HG03039 (cell line): Measurements from ENCODE around the gene LTB.
A peak's percentile ranks its signal among the peaks of the same experiment; 100 is the strongest.

Source experiments
- ATAC-seq: cut with Tn5 transposase; IDR thresholded peaks from one replicate; pipeline ENCODE4 v1.9.1; 2021; ENCODE audit warnings: mild to moderate bottlenecking, moderate library complexity; ENCODE audit not compliant: unreplicated experiment

The LTB gene

DNA sequence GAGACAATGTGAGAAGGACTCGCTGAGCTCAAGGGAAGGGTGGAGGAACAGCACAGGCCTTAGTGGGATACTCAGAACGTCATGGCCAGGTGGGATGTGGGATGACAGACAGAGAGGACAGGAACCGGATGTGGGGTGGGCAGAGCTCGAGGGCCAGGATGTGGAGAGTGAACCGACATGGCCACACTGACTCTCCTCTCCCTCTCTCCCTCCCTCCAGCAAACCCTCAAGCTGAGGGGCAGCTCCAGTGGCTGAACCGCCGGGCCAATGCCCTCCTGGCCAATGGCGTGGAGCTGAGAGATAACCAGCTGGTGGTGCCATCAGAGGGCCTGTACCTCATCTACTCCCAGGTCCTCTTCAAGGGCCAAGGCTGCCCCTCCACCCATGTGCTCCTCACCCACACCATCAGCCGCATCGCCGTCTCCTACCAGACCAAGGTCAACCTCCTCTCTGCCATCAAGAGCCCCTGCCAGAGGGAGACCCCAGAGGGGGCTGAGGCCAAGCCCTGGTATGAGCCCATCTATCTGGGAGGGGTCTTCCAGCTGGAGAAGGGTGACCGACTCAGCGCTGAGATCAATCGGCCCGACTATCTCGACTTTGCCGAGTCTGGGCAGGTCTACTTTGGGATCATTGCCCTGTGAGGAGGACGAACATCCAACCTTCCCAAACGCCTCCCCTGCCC, 5.2 kb downstream of the LTB start:
- no peak for ATAC-seq

DNA sequence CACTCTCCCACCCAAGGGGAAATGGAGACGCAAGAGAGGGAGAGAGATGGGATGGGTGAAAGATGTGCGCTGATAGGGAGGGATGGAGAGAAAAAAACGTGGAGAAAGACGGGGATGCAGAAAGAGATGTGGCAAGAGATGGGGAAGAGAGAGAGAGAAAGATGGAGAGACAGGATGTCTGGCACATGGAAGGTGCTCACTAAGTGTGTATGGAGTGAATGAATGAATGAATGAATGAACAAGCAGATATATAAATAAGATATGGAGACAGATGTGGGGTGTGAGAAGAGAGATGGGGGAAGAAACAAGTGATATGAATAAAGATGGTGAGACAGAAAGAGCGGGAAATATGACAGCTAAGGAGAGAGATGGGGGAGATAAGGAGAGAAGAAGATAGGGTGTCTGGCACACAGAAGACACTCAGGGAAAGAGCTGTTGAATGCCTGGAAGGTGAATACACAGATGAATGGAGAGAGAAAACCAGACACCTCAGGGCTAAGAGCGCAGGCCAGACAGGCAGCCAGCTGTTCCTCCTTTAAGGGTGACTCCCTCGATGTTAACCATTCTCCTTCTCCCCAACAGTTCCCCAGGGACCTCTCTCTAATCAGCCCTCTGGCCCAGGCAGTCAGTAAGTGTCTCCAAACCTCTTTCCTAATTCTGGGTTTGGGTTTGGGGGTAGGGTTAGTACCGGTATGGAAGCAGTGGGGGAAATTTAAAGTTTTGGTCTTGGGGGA, 6.1 kb downstream of the LTB start:
- ATAC-seq: no peak

DNA sequence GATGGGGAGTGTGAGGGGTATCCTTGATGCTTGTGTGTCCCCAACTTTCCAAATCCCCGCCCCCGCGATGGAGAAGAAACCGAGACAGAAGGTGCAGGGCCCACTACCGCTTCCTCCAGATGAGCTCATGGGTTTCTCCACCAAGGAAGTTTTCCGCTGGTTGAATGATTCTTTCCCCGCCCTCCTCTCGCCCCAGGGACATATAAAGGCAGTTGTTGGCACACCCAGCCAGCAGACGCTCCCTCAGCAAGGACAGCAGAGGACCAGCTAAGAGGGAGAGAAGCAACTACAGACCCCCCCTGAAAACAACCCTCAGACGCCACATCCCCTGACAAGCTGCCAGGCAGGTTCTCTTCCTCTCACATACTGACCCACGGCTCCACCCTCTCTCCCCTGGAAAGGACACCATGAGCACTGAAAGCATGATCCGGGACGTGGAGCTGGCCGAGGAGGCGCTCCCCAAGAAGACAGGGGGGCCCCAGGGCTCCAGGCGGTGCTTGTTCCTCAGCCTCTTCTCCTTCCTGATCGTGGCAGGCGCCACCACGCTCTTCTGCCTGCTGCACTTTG, 6.8 kb downstream of the LTB start, which contains the start of gene TNF:
TNF (plus strand) TSS at position 231 of the 567 bp plus-strand sequence; CDS start at position 408, 177 bp downstream.
- no peak for ATAC-seq

DNA sequence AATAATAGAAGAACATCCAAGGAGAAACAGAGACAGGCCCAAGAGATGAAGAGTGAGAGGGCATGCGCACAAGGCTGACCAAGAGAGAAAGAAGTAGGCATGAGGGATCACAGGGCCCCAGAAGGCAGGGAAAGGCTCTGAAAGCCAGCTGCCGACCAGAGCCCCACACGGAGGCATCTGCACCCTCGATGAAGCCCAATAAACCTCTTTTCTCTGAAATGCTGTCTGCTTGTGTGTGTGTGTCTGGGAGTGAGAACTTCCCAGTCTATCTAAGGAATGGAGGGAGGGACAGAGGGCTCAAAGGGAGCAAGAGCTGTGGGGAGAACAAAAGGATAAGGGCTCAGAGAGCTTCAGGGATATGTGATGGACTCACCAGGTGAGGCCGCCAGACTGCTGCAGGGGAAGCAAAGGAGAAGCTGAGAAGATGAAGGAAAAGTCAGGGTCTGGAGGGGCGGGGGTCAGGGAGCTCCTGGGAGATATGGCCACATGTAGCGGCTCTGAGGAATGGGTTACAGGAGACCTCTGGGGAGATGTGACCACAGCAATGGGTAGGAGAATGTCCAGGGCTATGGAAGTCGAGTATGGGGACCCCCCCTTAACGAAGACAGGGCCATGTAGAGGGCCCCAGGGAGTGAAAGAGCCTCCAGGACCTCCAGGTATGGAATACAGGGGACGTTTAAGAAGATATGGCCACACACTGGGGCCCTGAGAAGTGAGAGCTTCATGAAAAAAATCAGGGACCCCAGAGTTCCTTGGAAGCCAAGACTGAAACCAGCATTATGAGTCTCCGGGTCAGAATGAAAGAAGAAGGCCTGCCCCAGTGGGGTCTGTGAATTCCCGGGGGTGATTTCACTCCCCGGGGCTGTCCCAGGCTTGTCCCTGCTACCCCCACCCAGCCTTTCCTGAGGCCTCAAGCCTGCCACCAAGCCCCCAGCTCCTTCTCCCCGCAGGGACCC, 7.8 kb downstream of the LTB start:
- ATAC-seq: no peak

DNA sequence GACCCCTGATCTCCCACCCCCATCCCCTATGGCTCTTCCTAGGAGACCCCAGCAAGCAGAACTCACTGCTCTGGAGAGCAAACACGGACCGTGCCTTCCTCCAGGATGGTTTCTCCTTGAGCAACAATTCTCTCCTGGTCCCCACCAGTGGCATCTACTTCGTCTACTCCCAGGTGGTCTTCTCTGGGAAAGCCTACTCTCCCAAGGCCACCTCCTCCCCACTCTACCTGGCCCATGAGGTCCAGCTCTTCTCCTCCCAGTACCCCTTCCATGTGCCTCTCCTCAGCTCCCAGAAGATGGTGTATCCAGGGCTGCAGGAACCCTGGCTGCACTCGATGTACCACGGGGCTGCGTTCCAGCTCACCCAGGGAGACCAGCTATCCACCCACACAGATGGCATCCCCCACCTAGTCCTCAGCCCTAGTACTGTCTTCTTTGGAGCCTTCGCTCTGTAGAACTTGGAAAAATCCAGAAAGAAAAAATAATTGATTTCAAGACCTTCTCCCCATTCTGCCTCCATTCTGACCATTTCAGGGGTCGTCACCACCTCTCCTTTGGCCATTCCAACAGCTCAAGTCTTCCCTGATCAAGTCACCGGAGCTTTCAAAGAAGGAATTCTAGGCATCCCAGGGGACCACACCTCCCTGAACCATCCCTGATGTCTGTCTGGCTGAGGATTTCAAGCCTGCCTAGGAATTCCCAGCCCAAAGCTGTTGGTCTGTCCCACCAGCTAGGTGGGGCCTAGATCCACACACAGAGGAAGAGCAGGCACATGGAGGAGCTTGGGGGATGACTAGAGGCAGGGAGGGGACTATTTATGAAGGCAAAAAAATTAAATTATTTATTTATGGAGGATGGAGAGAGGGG, 8.8 kb downstream of the LTB start:
- no peak for ATAC-seq

DNA sequence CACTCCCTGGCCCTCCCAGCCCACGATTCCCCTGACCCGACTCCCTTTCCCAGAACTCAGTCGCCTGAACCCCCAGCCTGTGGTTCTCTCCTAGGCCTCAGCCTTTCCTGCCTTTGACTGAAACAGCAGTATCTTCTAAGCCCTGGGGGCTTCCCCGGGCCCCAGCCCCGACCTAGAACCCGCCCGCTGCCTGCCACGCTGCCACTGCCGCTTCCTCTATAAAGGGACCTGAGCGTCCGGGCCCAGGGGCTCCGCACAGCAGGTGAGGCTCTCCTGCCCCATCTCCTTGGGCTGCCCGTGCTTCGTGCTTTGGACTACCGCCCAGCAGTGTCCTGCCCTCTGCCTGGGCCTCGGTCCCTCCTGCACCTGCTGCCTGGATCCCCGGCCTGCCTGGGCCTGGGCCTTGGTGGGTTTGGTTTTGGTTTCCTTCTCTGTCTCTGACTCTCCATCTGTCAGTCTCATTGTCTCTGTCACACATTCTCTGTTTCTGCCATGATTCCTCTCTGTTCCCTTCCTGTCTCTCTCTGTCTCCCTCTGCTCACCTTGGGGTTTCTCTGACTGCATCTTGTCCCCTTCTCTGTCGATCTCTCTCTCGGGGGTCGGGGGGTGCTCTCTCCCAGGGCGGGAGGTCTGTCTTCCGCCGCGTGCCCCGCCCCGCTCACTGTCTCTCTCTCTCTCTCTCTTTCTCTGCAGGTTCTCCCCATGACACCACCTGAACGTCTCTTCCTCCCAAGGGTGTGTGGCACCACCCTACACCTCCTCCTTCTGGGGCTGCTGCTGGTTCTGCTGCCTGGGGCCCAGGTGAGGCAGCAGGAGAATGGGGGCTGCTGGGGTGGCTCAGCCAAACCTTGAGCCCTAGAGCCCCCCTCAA, 9.9 kb downstream of the LTB start, which contains the start of gene LTA:
LTA (plus strand) TSS at position 249 of the 871 bp plus-strand sequence; CDS start at position 703, 454 bp downstream.
- ATAC-seq: peak; percentile 28

DNA sequence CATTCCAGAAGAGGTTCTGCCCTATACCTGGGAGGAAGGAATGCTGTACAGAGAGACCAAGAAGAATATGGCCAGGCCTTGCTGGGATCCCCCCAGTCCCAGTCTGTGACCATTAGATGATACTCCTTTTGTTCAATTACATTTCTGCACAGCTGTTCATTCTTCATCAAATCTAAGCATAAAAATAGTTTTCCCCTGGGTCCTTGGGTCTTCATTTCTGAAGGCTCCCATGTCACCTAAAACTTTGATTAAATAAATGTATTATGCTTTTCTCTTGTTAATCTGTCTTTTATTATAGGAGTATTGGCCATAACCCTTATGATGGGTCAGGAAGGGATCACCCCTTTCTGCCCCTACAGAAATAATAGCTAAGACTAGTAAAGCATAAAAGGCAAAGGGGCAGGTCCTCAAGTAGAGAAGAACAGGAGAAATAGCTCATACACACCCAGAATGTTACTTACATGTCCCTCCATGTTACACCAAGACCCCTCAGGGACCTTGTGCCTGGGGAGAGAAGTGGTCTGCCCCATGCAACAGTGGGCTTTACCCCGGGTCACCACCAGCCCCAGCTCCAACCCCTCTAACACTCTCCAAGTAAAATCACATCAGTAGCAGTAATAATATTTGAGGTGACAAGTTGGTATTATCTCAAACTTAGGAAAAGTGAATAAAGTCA, 12.2 kb downstream of the LTB start:
- ATAC-seq: no peak

DNA sequence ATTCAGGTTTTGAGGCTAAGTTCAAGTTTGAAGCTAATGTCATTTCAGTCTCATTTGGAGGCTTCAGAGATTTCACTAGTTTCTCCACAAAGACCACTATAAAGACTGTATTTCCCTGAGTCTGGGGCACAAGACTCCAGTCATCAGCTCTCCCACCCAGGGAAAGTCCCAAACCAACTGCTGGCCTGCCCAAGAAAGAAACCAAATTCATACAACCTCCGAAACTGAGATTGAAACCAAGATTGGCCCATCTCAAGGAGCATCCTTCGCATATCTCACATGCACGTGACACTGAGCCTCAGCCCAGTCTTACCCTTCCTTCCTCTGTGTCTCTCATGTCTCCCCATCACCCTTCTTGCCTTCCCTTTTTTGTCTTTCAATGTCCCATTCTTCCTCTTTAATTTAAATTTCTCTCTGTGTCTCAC, 13.7 kb downstream of the LTB start:
- peak; percentile 51 for ATAC-seq

DNA sequence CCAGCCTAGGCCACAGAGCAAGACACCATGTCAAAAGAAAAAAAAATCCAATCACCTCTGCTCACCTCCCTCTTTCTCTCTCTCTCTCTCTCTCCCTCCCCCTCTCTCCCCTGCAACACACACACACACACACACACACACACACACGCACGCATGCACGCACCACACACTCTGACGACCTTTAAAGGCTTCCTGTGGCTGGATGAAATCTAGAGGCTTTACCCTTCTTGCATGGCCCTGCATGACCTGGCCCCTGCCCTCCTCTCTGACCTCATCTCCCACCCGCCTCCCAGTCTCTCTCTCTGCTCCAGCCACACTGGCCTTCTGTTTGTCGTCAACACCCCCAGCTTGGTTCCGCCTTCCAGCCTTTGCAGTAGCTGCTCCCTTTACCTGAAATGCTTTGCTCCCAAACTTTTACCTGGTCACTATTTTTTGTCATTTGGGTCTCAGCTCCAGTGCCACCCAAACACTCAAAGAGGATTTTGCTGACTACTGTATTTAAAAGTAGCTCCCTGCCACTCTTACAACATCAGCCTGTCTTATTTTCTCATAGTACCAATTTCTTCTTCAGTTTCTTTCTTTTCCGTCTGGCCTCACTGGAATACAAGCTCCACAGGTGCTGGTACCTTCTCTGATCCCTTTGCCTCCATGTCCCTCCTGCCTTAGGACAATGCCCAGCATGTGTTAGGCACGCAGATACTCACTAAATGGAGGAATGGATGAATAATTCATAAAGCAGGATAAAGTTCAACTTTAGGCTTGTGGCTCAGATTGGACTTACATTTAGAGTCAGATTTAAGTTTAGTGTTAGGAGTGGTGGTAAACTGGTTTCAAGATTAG, 14.5 kb downstream of the LTB start:
- no peak for ATAC-seq

DNA sequence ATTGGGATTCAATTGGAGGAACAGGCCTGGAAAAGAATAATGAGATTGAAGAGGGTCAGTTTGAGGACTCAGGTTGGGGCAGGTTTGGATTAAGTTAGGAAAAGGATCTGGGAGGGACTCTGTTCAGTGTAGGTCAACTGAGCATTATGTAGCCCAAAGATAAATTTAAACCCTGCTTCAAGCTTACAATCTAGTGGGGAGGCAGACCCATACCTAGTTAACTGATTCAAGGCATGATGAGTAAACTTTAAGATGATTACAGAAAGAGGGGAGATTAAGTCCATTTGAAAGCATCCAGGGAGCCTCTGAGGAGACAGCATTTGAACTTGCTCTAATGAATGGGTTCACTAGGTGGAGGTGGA, 21.5 kb downstream of the LTB start:
- no peak for ATAC-seq

DNA sequence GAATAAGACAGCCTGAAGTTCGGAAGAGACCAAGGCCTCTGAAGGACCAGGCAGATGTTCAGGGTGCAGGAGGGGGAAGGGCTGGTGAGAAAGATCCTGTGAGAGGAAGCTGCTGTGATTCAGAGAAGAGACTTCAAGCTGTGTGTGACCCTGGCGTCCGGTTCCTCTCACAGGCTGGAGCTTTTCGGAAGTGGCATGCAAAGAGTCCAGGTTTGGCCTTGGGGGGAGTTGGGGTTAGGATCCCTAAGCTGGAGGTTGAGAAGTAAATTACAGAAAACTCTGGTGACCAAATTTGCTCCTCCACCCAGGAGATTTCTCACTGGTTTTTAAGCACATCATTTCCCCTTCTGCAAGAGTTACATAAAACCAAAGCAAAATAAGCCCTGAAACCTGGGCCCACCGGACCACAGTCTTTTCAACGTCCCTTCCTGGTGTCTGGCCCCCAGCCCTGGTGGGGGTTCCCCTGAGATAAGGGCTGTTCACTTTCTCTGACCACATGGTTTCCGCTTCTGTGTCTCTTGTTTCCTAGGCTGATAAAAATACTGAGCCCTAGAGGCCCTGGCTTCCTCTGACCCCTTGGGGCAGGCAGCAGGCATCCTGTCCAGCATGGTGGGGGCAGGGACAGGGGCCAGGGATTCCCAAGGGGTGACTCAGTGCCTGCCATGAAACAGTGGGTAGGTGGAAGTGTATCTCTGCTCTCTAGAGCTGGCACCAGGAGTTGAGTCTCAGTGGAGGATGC, 22.1 kb downstream of the LTB start:
- peak; percentile 36 for ATAC-seq

DNA sequence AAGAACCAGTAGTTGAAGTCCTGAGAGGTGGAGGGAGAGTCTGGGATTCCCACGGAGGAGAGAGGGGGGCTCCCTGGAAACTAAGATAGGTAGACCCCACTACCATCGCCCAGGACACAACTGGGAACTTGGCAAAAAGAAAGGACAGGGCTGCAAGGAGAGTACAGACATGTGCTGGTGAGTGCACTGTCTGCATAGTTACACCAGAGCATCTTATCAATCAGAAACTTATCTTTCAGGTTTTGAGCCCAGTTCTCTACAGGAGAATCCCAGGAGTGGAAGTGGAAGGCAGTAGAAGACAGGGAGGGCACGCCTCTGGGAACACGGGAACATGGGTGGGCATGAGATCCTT, 22.6 kb downstream of the LTB start:
- no peak for ATAC-seq

DNA sequence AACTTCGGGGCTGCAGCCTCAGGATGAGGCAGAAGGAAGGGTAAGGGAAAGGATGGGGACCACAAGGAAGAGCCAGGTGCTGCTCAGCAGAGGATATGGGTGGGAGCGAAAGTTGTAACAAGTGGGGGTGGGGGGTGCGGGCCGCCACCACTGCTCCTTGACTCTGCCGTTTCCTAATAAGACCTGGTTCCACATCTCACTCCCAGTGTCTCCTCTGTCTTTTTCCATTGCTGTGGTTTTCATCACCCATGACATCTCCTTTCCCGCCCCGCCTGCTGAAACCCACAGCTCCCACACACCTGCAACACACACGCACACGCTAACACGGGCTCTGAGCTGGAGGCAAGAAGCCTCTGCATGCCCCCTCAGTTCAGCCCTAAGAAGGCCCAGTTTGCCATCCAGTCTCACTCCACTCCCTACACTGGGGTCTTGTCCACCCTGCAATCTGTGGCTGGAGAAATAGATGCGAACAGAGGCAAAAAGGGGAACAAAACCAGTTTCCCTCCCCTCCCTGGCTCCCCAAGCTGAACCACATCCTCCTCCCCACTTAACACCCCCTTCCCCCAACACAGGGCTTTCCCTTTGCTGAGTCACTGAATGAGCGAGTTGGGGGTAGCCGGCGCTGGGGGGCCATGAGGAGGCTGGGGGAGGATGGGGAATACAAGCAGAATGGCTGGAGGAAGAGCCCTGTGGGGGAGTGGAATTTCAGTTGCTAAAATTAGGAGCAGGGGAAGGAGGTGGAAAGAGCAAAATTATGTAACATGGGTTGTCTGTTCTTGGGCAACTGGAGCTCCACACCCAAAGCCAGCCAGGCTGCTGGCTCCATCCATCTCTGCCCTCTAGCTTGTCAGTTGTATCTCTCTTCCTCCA, 23.4 kb downstream of the LTB start:
- ATAC-seq: no peak

DNA sequence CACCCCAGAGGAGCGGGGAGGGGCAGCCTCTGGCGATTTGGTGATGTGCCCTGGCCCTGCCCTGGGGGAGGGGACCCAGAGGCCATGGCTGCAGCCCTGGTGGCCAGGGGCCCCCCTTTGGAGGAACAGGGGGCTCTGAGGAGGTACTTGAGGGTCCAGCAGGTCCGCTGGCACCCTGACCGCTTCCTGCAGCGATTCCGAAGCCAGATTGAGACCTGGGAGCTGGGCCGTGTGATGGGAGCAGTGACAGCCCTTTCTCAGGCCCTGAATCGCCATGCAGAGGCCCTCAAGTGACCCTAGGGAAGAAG, 24.0 kb downstream of the LTB start:
- ATAC-seq: no peak

DNA sequence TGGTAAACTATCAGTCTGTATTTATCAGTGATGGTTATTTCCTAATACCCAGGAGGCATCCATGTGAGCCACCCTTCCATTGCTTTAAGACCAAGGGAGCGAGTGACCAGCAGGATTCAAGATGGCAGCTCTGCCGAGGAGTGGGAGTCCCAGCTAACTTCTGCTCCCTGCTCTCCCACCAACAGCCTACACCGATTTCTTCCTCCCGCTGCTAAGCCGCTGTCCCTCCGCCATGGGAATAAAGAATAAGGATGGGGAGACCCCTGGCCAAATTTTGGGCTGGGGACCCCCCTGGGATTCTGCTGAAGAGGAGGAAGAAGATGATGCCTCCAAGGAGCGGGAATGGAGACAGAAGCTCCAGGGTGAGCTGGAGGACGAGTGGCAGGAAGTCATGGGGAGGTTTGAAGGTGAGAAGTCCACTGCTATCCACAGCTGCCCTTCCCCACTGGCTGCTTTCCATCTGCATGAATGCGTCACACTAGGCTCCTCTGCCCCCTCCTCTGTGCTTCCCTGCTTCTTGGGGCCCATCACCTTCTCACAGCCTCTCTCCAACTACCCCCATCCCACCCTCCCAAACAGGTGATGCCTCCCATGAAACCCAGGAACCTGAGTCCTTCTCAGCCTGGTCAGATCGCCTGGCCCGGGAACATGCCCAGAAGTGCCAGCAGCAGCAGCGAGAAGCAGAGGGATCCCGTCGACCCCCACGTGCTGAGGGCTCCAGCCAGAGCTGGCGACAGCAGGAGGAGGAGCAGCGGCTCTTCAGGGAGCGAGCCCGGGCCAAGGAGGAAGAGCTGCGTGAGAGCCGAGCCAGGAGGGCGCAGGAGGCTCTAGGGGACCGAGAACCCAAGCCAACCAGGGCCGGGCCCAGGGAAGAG, 24.5 kb downstream of the LTB start:
- no peak for ATAC-seq
